HEK293T (cell line): Measurements from ENCODE around the gene TGFBR3L.

Experiments used
- BHLHE40 ChIP-seq: fragments of 450-650 bp; IDR thresholded peaks from 2 replicates; pipeline ENCODE4 v1.6.1; 2016; ENCODE audit warnings: mild to moderate bottlenecking, moderate library complexity, borderline replicate concordance
- CTBP1 ChIP-seq: fragments of 450-650 bp; IDR thresholded peaks from 2 replicates; pipeline ENCODE4 v1.6.1; 2016; ENCODE audit warnings: borderline replicate concordance
- ELF4 ChIP-seq: fragments of 450-650 bp; IDR thresholded peaks from 2 replicates; pipeline ENCODE4 v1.6.1; 2017; ENCODE audit warnings: antibody characterized with exemption
- FOXA1 ChIP-seq: fragments of 450-650 bp; IDR thresholded peaks from 2 replicates; pipeline ENCODE4 v1.6.1; 2016; ENCODE audit warnings: mild to moderate bottlenecking
- FOXK2 ChIP-seq: fragments of 450-650 bp; IDR thresholded peaks from 2 replicates; pipeline ENCODE4 v1.6.1; 2016; ENCODE audit warnings: mild to moderate bottlenecking
- FOXM1 ChIP-seq: fragments of 450-650 bp; IDR thresholded peaks from 2 replicates; pipeline ENCODE4 v1.6.1; 2017; ENCODE audit warnings: mild to moderate bottlenecking, borderline replicate concordance
- HDGF ChIP-seq: fragments of 450-650 bp; IDR thresholded peaks from 2 replicates; pipeline ENCODE4 v1.6.1; 2017; ENCODE audit warnings: antibody characterized with exemption, borderline replicate concordance
- LEF1 ChIP-seq: fragments of 450-650 bp; IDR thresholded peaks from 2 replicates; pipeline ENCODE4 v1.6.1; 2017; ENCODE audit warnings: mild to moderate bottlenecking, borderline replicate concordance
- NFRKB ChIP-seq: fragments of 450-650 bp; IDR thresholded peaks from 2 replicates; pipeline ENCODE4 v1.6.1; 2016; ENCODE audit warnings: mild to moderate bottlenecking, moderate library complexity
- SP1 ChIP-seq: fragments of 450-650 bp; IDR thresholded peaks from 2 replicates; pipeline ENCODE4 v1.6.1; 2017
- SUZ12 ChIP-seq: fragments of 450-650 bp; IDR thresholded peaks from 2 replicates; pipeline ENCODE4 v1.6.1; 2016; ENCODE audit warnings: mild to moderate bottlenecking
- TARDBP ChIP-seq: fragments of 450-650 bp; IDR thresholded peaks from 2 replicates; pipeline ENCODE4 v1.6.1; 2016
- ZNF384 ChIP-seq: fragments of 450-650 bp; IDR thresholded peaks from 2 replicates; pipeline ENCODE4 v1.6.1; 2016
- TF ChIP-seq, protein P1 (sequence below): fragments of 450-650 bp; IDR thresholded peaks from 2 replicates; pipeline ENCODE4 v1.6.1; 2016

DNA sequence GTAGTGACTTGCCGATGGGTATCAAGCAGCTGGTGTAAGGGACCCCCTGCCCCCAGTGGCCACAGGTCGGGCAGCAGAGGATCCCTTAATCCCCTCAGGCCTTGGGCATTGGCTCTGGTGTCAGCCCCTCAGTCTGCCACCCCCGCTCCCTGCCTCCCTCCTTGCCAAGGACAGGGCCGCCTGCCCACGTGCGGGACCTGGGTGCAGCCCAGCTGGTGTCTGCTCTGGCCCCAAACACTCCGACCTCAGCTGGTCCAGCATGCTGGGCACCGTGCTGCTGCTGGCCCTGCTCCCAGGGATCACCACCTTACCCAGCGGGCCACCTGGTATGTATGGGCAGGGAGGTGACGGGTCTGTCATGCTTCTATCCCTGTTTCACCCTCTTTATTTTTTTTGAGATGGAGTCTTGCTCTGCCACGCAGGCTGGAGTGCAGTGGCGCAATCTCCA, at the start of gene TGFBR3L:
- TF ChIP-seq BHLHE40 (no peak), NFRKB (no peak), SP1 (no peak), FOXA1 (no peak), SUZ12 (no peak), FOXK2 (no peak), FOXM1 (no peak), LEF1 (no peak), CTBP1 (no peak), ZNF384 (no peak), HDGF (no peak), ELF4 (no peak), TARDBP (no peak)
- TF ChIP-seq, protein P1, sequence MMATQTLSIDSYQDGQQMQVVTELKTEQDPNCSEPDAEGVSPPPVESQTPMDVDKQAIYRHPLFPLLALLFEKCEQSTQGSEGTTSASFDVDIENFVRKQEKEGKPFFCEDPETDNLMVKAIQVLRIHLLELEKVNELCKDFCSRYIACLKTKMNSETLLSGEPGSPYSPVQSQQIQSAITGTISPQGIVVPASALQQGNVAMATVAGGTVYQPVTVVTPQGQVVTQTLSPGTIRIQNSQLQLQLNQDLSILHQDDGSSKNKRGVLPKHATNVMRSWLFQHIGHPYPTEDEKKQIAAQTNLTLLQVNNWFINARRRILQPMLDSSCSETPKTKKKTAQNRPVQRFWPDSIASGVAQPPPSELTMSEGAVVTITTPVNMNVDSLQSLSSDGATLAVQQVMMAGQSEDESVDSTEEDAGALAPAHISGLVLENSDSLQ, result no peak
